Gastrocnemius medialis (tissue), 4 donors: Measurements from ENCODE around the gene SPINK4.

ENCODE experiments used
- CTCF ChIP-seq, 5 experiments: fragments of 450-650 bp in 3 of 5; fragments of 200-600 bp in 2 of 5; sonication (generic) in 2 of 5; IDR thresholded peaks in 4 of 5; conservative IDR thresholded peaks in 1 of 5; 1 replicate in 4 of 5; 2 replicates in 1 of 5; pipeline ENCODE4 v1.5.1; 2016 to 2019; ENCODE audit warnings: antibody characterized with exemption in 5 of 5, mild to moderate bottlenecking in 3 of 5, moderate library complexity in 3 of 5
- POLR2A ChIP-seq, 2 donors: fragments of 450-650 bp; IDR thresholded peaks; one replicate each; pipeline ENCODE4 v1.6.1; 2017; ENCODE audit warnings: antibody characterized with exemption in 2 of 2, mild to moderate bottlenecking in 2 of 2, moderate library complexity in 2 of 2

- no peak for TF ChIP-seq POLR2A (IDR thresholded peaks at IDR 0.05)
- no peak for TF ChIP-seq CTCF (IDR thresholded peaks at IDR 0.05 in 4 of 5, conservative IDR thresholded peaks at IDR 0.05 in 1 of 5)
Observed at GRCh38 chr9:33291031-33291397, 51.0 kb downstream of the SPINK4 start.
